Measurements from ENCODE around the gene TMEM154. TPM values are rescaled to one million over a fixed set of nuclear protein-coding genes. Genes with fewer than 3 reads are reported as not detected.

TMEM154 gene, protein sequence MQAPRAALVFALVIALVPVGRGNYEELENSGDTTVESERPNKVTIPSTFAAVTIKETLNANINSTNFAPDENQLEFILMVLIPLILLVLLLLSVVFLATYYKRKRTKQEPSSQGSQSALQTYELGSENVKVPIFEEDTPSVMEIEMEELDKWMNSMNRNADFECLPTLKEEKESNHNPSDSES
- 210 TPM for polyA plus RNA-seq

- Mint-ChIP-seq H3K36me3 (peaks cover 3% of the 10 kb centered on the region), H3K9me3 (no peaks in the 10 kb centered on the region), H3K4me3 (peak within 1 kb of the TSS; percentile 90 to 98 (median 96)), H3K27me3 (no peaks in the 10 kb centered on the region), H3K27ac (peak within 1 kb of the TSS; percentile 76 to 98 (median 81)), H3K4me1 (peaks cover 56 to 59% (median 58%) of the 10 kb centered on the region in 3 donors)
Observed at GRCh38 chr4:152679414-152680281, at the start of gene TMEM154. Gene TMEM154, minus strand, starts transcription at chr4:152679997. Its CDS starts 64 bp downstream, at chr4:152679933.

- Mint-ChIP-seq H3K27ac (no peak overlapping the region), H3K4me1 (peaks cover 11 to 14% (median 13%) of the 10 kb centered on the region in 3 donors), H3K9me3 (no peaks in the 10 kb centered on the region), H3K4me3 (no peak overlapping the region), H3K36me3 (no peaks in the 10 kb centered on the region), H3K27me3 (no peaks in the 10 kb centered on the region)
Observed at GRCh38 chr4:152729466-152729865, 49.7 kb upstream of the TMEM154 start.

DNA sequence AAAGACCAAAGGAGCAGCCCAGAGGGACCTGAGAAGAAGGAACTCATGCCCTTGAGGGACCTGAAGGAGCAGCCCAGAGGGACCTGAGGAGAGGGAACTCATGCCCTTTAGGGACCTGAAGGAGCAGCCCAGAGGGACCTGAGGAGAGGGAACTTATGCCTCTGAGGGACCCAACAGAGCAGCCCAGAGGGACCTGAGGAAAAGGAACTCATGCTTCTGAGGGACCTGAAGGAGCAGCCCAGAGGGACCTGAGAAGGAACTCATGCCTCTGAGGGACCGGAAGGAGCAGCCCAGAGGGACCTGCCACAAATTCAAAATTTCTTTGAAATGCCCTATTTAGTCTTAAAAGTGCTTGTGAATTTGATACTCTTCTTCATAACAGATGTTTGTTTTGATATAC lies 48.5 kb upstream of the TMEM154 start:
- Mint-ChIP-seq H3K27ac (no peak overlapping the region), H3K36me3 (no peaks in the 10 kb centered on the region), H3K27me3 (no peaks in the 10 kb centered on the region), H3K4me3 (no peak overlapping the region), H3K4me1 (peaks cover 6 to 12% (median 8%) of the 10 kb centered on the region in 3 donors), H3K9me3 (no peaks in the 10 kb centered on the region)

GRCh38 chr4:152727784-152728183 lies 48.0 kb upstream of the TMEM154 start:
- no peak overlapping the region for H3K27ac Mint-ChIP-seq
- no peaks in the 10 kb centered on the region for H3K36me3 Mint-ChIP-seq
- H3K9me3 Mint-ChIP-seq: no peaks in the 10 kb centered on the region
- H3K27me3 Mint-ChIP-seq: no peaks in the 10 kb centered on the region
- no peak overlapping the region for H3K4me3 Mint-ChIP-seq
- H3K4me1 Mint-ChIP-seq: peaks cover 6 to 12% (median 8%) of the 10 kb centered on the region in 3 donors

DNA sequence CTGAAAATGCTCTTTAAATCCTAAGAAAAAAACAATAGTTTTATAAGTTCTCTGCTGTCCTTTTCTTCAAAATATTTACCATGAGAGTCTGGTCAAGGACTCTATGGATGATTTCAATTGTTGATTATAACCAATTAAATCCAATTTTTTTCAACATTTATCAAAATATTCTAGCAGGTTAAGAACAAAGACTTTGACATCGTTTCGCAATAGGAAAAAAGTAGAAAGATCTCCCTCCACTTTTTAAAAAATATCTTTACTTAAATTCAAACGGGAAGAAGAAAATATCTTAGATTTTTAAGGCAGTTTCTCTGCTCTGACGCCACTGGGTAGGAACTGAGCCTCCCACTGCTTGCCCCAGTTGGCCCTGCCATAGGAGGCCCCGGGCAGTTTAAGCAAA lies 44.7 kb upstream of the TMEM154 start:
- Mint-ChIP-seq H3K4me1 (peaks cover 7 to 12% (median 8%) of the 10 kb centered on the region in 3 donors), H3K9me3 (no peaks in the 10 kb centered on the region), H3K27me3 (no peaks in the 10 kb centered on the region), H3K36me3 (no peaks in the 10 kb centered on the region), H3K4me3 (no peak overlapping the region), H3K27ac (no peak overlapping the region)

- H3K27ac Mint-ChIP-seq: peak overlapping the region in 1 of 3 donors; percentile 46
- no peaks in the 10 kb centered on the region for H3K27me3 Mint-ChIP-seq
- H3K4me1 Mint-ChIP-seq: peaks cover 7 to 12% (median 12%) of the 10 kb centered on the region in 3 donors
- H3K36me3 Mint-ChIP-seq: no peaks in the 10 kb centered on the region
- no peak overlapping the region for H3K4me3 Mint-ChIP-seq
- H3K9me3 Mint-ChIP-seq: no peaks in the 10 kb centered on the region
Observed at GRCh38 chr4:152723236-152723635, 43.4 kb upstream of the TMEM154 start.

- Mint-ChIP-seq H3K27me3 (no peaks in the 10 kb centered on the region), H3K27ac (no peak overlapping the region), H3K36me3 (no peaks in the 10 kb centered on the region), H3K9me3 (peaks cover 0 to 5% (median 2%) of the 10 kb centered on the region in 3 donors), H3K4me3 (no peak overlapping the region), H3K4me1 (peaks cover 0 to 5% (median 3%) of the 10 kb centered on the region in 3 donors)
Observed at GRCh38 chr4:152719801-152720556, 40.2 kb upstream of the TMEM154 start.

GRCh38 chr4:152719291-152719690 lies 39.5 kb upstream of the TMEM154 start:
- no peak overlapping the region for H3K27ac Mint-ChIP-seq
- H3K27me3 Mint-ChIP-seq: no peaks in the 10 kb centered on the region
- H3K9me3 Mint-ChIP-seq: peaks cover 0 to 6% (median 2%) of the 10 kb centered on the region in 3 donors
- H3K36me3 Mint-ChIP-seq: no peaks in the 10 kb centered on the region
- peaks cover 0 to 11% (median 4%) of the 10 kb centered on the region in 3 donors for H3K4me1 Mint-ChIP-seq
- H3K4me3 Mint-ChIP-seq: no peak overlapping the region

GRCh38 chr4:152715076-152715475 lies 35.3 kb upstream of the TMEM154 start:
- peaks cover 1% of the 10 kb centered on the region for H3K36me3 Mint-ChIP-seq
- H3K27me3 Mint-ChIP-seq: no peaks in the 10 kb centered on the region
- H3K4me1 Mint-ChIP-seq: peaks cover 0 to 15% (median 12%) of the 10 kb centered on the region in 3 donors
- H3K4me3 Mint-ChIP-seq: no peak overlapping the region
- H3K9me3 Mint-ChIP-seq: peaks cover 0 to 6% (median 2%) of the 10 kb centered on the region in 3 donors
- no peak overlapping the region for H3K27ac Mint-ChIP-seq

GRCh38 chr4:152713951-152714705 lies 34.3 kb upstream of the TMEM154 start:
- H3K27me3 Mint-ChIP-seq: no peaks in the 10 kb centered on the region
- peaks cover 0 to 15% (median 12%) of the 10 kb centered on the region in 3 donors for H3K4me1 Mint-ChIP-seq
- H3K27ac Mint-ChIP-seq: peak overlapping the region in 1 of 3 donors; percentile 86
- peaks cover 0 to 6% (median 2%) of the 10 kb centered on the region in 3 donors for H3K9me3 Mint-ChIP-seq
- peaks cover 1% of the 10 kb centered on the region for H3K36me3 Mint-ChIP-seq
- no peak overlapping the region for H3K4me3 Mint-ChIP-seq

DNA sequence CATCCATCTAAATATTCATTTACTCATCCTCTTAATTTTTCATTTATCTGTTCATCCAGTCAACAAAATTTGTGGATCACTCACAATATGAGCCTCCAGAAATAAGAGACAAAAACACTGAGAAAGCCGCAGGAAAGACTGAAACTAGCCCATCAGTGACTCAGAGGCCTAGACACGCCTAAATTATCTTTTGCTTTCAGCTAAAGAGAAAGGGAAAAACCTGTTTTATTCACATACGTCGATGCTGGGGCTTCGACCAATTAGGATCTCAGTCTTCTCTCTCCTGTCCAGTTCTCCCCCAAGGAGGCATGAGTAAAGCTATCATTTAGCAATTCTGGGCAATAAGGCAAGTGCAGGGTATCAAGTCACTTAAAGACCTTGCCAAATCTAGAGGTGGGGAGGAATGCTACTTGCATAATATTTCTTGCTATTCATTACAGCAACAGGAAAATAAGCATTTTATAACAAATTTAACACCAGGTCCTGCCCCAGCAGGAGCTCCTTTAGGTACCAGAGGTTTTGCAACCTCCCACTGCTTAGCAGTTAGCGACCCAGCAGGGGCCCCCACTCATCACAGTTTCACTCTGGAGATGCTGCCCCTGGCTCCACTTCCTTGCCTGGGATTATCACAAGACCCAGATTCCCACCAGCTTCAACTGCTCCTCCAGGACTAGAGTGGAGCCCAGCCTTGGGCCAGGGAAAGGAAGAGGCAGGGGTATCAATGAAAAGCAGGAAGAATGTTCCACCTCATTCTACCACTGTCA lies 30.1 kb upstream of the TMEM154 start:
- Mint-ChIP-seq H3K9me3 (peaks cover 0 to 2% (median 2%) of the 10 kb centered on the region in 3 donors), H3K27me3 (no peaks in the 10 kb centered on the region), H3K4me1 (peaks cover 8 to 19% (median 16%) of the 10 kb centered on the region in 3 donors), H3K27ac (peak overlapping the region in 1 of 3 donors; percentile 48), H3K4me3 (no peak overlapping the region), H3K36me3 (peaks cover 3% of the 10 kb centered on the region)

- H3K27me3 Mint-ChIP-seq: no peaks in the 10 kb centered on the region
- H3K36me3 Mint-ChIP-seq: peaks cover 6% of the 10 kb centered on the region
- H3K4me3 Mint-ChIP-seq: no peak overlapping the region
- peaks cover 11 to 15% (median 14%) of the 10 kb centered on the region in 3 donors for H3K4me1 Mint-ChIP-seq
- peak overlapping the region in 1 of 3 donors; percentile 54 for H3K27ac Mint-ChIP-seq
- peaks cover 0 to 6% (median 2%) of the 10 kb centered on the region in 3 donors for H3K9me3 Mint-ChIP-seq
Observed at GRCh38 chr4:152708796-152709195, 29.0 kb upstream of the TMEM154 start.

DNA sequence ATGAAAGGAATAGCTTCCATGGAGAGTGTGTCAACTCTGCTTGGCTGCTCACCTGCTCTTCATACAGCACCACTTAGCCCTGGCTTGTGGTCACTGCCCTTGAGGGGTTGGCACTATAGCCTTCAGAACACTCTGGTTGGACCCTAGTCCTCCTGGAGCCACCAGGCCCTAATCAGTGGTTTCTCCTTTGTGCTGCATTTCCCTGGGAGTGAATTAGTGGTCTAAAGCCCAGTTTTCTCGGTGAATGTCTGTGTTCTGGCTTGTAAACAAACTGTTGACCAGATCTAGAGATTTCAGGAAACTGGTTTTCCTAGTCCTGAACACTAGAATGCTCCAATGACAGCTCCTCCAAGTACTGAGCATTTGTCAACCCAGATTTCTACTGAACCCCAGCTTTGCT lies 28.6 kb upstream of the TMEM154 start:
- H3K9me3 Mint-ChIP-seq: peaks cover 0 to 6% (median 2%) of the 10 kb centered on the region in 3 donors
- H3K36me3 Mint-ChIP-seq: peaks cover 6% of the 10 kb centered on the region
- H3K27ac Mint-ChIP-seq: peak overlapping the region in 1 of 3 donors; percentile 54
- no peak overlapping the region for H3K4me3 Mint-ChIP-seq
- peaks cover 11 to 15% (median 14%) of the 10 kb centered on the region in 3 donors for H3K4me1 Mint-ChIP-seq
- no peaks in the 10 kb centered on the region for H3K27me3 Mint-ChIP-seq

Measured in IgD-negative memory B cell (primary cell).